Stomach (tissue), 4 donors: Measurements from ENCODE around the gene RNF2.

Source experiments
- POLR2A ChIP-seq, 4 donors: fragments of 450-650 bp; IDR thresholded peaks; one replicate each; pipeline ENCODE4 v1.6.1; 2016; ENCODE audit warnings: antibody characterized with exemption in 4 of 4, control low read depth in 2 of 4, mild to moderate bottlenecking in 1 of 4, moderate library complexity in 1 of 4
- POLR2AphosphoS5 ChIP-seq, 3 donors: sonication (generic); formaldehyde crosslinking; IDR thresholded peaks; one replicate each; pipeline ENCODE4 v1.6.1; 2016; ENCODE audit warnings: antibody characterized with exemption in 3 of 3
- TF ChIP-seq, protein P1 (sequence below), 7 experiments: fragments of 450-650 bp in 4 of 7; fragments of 200-600 bp in 3 of 7; sonication (generic) in 3 of 7; IDR thresholded peaks; one replicate each; pipeline ENCODE4 v1.5.1; 2016 to 2019; ENCODE audit warnings: antibody characterized with exemption in 7 of 7, control low read depth in 2 of 7, mild to moderate bottlenecking in 1 of 7

DNA sequence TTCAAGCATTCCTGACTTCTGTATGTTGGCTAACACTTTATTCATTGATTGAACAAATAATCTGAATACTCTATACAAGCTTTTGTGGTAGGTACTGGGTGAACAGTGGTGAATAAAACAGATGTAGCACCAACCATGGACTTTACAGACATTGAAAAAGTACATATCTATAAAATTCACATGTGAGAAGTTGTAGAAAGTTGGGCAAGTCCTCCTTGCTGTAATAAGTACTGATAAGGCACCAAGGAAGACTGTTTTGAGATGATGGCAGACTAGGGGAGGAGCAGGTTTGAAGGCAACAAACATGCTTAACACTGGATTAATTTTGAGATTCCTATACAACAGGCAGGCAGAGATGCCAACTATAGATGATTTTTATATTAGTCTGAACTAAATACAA, 42.4 kb downstream of the RNF2 start:
- TF ChIP-seq POLR2AphosphoS5 (IDR thresholded peaks at IDR 0.05) (no peak), POLR2A (IDR thresholded peaks at IDR 0.05) (no peak)
- TF ChIP-seq, protein P1, sequence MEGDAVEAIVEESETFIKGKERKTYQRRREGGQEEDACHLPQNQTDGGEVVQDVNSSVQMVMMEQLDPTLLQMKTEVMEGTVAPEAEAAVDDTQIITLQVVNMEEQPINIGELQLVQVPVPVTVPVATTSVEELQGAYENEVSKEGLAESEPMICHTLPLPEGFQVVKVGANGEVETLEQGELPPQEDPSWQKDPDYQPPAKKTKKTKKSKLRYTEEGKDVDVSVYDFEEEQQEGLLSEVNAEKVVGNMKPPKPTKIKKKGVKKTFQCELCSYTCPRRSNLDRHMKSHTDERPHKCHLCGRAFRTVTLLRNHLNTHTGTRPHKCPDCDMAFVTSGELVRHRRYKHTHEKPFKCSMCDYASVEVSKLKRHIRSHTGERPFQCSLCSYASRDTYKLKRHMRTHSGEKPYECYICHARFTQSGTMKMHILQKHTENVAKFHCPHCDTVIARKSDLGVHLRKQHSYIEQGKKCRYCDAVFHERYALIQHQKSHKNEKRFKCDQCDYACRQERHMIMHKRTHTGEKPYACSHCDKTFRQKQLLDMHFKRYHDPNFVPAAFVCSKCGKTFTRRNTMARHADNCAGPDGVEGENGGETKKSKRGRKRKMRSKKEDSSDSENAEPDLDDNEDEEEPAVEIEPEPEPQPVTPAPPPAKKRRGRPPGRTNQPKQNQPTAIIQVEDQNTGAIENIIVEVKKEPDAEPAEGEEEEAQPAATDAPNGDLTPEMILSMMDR (IDR thresholded peaks at IDR 0.05), result no peak
